ENCODE results near the gene S1PR3.

GRCh38 chr9:89011683-89012082 is 20.4 kb downstream of the S1PR3 start:
- TF ChIP-seq CTCF (IDR thresholded peaks at IDR 0.05; ENCODE audit: extremely low read depth in 1 of 2, insufficient read depth in 1 of 2, low read depth in 1 of 2, low read length in 2 of 2) (no peak), EZH2 (IDR thresholded peaks at IDR 0.05; ENCODE audit: borderline replicate concordance, low read depth, low read length, severe bottlenecking) (no peak)

Data from endothelial cell of umbilical vein (primary cell).